Measurements from ENCODE around the gene DHH.
A peak's percentile ranks its signal among the peaks of the same experiment; 100 is the strongest.

DHH gene

GRCh38 chr12:49108958-49109404 lies 14.4 kb upstream of the DHH start:
- no peak for DNase-seq

- DNase-seq, result no peak
Measured at GRCh38 chr12:49105504-49106084, 11.0 kb upstream of the DHH start.

DNA sequence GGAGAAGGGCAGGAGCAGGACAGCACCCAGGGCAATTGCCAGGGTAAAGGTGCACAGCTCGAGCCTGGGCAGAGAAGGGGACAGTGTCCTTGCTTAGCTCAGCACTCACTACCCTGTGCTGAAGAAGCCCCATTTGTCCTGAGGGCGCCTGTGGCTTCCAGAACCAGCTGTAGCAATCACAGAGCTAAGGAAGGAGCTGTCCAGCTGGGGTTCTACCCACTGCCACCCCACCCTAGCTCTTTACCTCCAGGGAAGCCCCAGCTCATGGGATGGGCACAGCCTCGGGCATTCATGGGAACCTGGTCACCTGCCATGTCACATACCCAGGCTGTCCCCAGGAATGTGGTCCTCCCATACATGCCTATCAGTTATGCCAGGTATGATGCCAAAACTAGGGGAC lies 10.2 kb upstream of the DHH start:
- no peak for DNase-seq

DNA sequence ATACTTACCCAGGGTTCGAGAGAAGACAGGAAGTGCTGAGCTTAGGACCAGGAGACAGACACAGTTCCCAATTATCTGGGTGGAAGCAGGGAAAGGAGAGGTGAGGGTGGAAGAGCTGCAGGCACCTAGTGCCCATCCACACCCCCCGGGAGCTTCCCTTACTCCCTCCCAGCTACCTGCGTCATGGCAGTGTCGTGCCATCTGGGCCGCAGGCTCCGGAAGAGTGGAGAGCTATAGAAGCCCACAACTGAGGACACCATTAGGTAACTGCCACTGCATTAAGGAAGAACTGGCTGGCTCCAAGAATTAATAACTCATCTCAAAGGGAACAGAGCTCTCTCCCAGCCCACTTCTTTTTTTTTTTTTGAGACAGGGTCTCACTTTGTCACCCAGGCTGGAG lies 5.8 kb upstream of the DHH start:
- no peak for DNase-seq

DNA sequence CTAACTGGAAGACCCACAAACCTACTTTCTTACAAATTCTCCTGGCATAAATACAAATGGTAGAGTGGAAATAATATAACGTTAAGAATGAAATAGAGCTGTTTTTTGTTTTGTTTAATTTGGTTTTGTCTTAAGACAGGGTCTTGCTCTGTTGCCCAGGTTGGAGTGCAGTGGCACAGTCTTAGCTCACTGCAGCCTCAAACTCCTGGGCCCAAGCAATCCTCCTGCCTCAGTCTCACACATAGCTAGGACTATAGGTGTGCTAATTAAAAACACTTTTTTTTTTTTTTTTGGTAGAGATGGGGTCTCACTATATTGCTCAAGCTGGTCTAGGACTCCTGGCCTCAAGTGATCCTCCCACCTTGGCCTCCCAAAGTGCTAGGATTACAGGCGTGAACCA lies 4.1 kb upstream of the DHH start:
- DNase-seq, result no peak

DNA sequence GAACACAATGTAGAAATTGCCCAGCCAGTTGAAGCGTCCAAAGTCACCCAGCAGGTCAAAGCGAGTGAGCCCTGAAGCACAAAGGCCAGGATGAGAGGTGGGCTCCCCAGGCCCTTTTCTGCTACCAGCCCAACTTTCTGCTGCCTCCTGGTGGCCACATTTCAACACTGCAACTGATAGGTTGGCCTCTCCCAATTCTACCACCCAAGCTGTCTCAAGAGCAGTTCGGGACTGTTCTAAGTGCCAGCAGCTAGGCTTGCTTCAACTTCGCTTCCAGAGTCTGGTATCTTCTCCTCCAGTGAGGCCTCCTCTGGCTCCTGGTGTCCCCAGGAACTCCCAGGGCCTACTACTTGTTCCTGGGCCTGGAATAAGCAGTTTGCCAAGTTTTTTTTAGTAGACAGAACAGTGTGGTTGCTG lies 3.4 kb upstream of the DHH start:
- DNase-seq, result peak; percentile 60

- no peak for DNase-seq
Measured at GRCh38 chr12:49097381-49097780, 2.8 kb upstream of the DHH start.

- DNase-seq, result no peak
Measured at GRCh38 chr12:49094975-49095365, 369 bp upstream of the DHH start.

GRCh38 chr12:49093792-49094159 lies 825 bp downstream of the DHH start:
- DNase-seq, result no peak

DNA sequence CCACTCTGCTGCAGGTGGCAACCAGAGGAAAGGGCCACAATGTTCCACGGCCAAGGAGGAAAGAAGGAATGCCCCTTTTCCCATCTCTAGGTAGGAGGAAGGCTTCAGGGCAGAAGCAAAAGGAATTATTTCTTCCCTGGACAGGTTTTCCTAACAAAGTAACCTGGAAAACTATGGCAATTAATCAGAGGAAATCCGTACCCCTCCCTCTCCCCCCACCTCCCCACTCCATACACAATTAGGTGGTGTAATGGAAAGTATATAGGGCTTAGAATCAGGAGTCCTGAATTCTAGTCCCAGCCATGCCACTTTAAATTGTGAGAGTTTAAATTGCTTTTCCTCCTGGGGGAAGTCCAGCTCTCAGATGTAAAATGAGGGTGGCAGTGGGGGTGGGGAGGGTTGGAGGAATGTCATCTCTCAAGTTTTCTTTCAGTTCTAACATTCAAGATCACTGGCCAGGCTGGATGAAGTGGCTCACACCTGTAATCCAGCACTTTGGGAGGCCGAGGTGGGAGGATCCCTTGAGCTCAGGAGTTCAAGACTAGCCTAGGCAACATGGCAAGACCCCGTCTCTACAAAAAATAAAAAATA lies 1.7 kb downstream of the DHH start:
- no peak for DNase-seq

DNA sequence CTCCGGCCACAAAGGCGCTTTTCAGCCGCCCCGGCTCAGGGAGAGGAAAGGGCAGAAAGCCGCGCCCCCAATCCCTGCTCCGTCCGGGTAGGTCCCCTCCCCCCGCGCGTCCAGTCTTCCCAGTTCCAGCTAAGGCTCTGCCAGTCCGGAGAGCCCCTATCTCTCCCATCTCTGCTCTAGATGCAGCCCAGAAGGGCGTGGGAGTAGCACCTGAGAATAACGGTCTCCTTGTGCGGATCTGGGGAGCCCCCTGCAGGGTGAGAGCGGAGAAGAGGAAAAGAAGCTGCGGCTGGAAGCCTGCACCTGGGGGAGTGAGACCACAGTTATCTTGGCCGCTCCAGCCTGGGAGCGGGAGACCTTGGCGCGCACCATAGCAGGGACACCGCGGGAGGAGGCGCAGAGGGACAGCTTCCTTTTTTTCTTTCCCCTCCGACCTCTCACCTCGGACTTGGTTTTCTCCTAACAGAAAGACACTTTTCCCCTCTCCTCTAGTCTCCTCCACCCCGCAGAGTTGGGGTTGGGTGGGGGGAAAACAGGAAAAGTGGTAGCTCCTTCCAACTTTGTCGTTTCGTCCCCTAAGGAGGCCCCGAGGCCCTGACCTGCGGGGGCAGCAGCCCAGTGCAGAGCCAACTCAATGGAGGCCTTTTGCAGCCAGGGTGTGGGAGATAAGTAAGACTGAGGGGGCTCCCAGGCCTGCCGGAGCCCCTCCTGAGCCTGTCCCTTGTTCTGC lies 2.4 kb downstream of the DHH start:
- peak; percentile 55 for DNase-seq

DNA sequence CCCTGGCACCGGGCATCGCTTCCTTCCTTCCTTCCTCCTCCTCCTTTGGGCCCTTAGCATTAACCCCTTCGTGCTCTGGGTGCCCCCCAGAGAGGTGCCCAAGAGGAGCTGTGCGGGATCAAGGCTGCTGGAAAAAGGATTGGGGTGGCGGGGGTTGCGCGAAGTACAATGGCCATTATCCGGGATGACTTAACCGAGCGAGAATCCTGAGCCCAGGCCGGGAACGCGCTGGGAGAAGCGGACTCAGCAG lies 2.8 kb downstream of the DHH start:
- no peak for DNase-seq

GRCh38 chr12:49091056-49091835 lies 3.4 kb downstream of the DHH start:
- no peak for DNase-seq

- DNase-seq, result no peak
Measured at GRCh38 chr12:49089821-49090773, 4.5 kb downstream of the DHH start.

DNA sequence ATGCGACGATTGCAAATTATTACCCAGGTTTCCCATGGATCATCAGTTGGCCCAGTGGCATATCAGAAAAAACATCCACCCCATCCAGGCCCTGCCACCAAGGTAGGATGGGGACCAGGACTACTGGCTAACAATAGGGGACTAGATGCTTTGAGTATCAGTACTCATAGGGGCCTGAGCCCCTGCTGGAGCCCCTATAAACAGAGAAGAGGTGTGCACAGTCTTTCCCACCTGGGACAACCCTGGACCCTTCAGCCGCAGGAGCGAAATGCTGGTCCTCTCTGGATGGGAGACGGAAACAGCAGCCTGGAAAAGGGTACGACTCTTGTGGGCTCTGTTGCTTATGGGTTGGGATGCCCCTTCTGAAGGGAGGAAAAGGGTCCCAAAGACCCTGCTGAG lies 5.7 kb downstream of the DHH start:
- no peak for DNase-seq

DNA sequence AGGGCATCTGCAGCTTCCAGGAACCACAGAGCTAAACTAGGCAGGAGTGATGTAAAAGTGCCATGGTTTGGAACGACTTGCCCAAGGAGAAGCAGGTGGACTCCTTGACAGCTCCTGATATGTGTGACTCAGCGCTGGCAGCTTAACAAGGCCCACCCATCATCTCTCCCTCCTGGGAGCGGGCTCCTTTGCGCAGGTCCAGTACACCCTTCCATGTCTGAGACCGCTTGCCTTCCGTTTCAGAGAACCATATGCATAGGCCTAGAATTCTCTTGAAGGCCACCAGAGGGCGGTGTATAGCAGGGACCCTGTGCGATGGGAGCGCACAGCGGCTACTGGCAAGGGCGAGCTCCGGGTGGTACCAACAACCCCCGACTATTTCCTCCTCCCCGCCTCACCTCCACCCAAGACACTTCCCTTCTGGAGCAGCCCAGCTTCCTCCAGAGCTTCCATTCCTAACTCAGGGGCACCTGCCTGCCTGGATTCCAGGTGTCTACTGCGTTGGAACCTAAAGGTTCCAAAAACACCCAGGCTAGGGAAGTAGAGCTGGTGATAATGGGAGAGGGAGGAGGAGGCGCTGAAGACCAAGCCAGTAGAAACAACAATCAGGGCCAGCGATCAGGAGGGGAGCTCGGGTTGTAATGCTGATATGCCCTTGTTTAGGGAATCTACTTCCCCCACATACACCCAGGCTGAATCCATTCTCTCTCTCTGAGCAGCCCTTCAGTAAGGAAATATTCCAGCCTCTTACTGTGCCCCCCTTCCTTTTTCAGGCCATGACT lies 6.3 kb downstream of the DHH start:
- peak; percentile 69 for DNase-seq

DNA sequence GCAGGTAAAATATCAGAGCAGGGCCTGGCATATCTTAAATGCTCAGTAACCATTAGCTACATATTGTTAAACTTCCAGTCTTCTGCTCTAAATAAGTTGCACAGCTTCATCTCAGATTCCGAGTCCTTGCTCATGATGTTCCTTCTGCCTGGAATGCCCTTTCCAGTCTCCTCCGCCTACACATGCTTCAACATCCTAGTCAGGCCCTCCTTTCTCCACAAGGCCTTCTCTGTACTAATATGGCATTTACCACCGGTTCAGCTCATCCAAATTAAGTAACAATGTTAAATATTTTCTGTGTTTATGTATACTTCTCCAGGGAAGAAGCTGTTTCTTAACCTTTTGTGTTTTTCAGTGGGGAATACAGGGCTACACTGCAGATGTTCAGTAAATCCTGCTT lies 8.5 kb downstream of the DHH start:
- DNase-seq, result no peak

DNA sequence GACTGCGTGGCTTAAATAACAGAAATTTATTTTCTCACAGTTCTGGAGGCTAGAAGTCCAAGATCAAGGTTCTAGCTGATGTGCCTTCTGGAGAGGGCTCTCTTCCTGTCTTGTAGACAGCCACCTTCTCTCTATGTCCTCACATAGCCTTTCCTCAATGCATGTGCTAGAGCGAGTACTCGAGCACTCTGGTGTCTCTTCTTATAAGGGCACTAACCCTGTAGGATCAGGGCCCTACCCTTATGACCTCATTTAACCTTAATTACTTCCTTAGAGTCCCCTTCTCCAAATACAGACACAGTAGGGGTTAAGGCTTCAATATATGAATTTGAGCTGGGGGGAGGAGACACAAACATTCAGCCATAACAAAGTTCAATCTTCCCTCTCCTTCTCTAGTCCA lies 10.2 kb downstream of the DHH start:
- no peak for DNase-seq

DNA sequence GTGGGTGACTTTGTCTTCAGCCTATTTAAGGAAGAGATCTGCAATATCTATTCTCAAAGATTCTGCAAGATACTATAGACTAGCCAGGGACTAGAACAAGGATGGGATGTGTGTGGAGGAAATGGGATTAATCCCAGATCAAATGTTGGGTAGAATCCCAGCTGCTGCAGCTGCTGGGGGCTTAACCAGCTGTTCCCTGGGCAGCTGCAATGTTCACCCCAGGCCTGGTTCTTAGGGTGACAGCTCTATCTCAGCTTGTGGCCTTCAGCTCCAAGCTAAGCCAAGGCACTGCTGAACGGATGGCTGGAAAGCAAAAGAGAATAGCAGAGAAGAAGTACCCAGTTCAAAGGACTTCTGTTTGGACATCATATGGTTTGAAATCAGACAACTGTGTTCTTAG lies 14.8 kb downstream of the DHH start:
- DNase-seq, result no peak

DNA sequence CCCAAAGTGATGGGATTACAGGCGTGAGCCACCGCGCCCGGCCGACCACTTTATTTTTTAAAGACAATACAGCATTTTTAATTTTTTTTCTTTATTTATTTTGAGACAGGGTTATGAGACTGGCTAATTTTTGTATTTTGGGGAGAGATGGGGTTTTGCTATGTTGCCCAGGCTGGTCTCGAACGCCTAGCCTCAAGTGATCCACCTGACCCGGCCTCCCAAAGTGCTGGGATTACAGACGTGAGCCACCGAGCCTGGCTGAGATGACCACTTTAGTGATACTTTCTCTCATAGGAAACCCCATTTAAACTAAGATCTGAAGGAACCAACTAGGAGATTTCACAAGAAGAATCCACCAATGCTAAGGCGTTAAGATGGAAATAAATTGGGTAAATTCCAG lies 23.6 kb downstream of the DHH start:
- DNase-seq, result no peak

GRCh38 chr12:49069507-49070346 lies 24.9 kb downstream of the DHH start, which contains the start of gene RHEBL1:
TSS of gene RHEBL1 (minus strand) at chr12:49069979. CDS start at chr12:49069785, 194 bp downstream.
- peak; percentile 100 for DNase-seq

Measured in stimulated activated CD4-positive, alpha-beta T cell treated with anti-CD3 and anti-CD28 coated beads, Interleukin-1b, Interleukin-23, amount 100 ng/mL, for 48 hours (primary cell).